GM12872 (cell line): Measurements from ENCODE around the gene DUSP11.
"Not testable (repeated sequence)": the region's sequence is repeated elsewhere in the genome, so short reads cannot be mapped to it uniquely, and the experiment has no call there.

Experiments
- CTCF ChIP-seq: IDR thresholded peaks from 3 replicates; pipeline ENCODE4 v1.5.1; 2011; ENCODE audit warnings: low read depth, mild to moderate bottlenecking, low read length, moderate library complexity; ENCODE audit not compliant: insufficient read depth

DUSP11 gene

GRCh38 chr2:73811878-73812277 lies 32.0 kb upstream of the DUSP11 start:
- TF ChIP-seq CTCF: no peak

- not testable (repeated sequence) for TF ChIP-seq CTCF
These were observed 4.0 kb upstream of the DUSP11 start, which contains the start of gene C2orf78 for GRCh38 chr2:73783883-73784282. TSS of gene C2orf78 (plus strand) at chr2:73784183. CDS start at chr2:73784310, 127 bp downstream.

GRCh38 chr2:73780237-73780582 lies 307 bp upstream of the DUSP11 start:
- no peak for TF ChIP-seq CTCF

- no peak for TF ChIP-seq CTCF
These were observed 2.9 kb downstream of the DUSP11 start for GRCh38 chr2:73776869-73777519.

GRCh38 chr2:73776381-73776780 lies 3.5 kb downstream of the DUSP11 start:
- TF ChIP-seq CTCF: no peak

GRCh38 chr2:73772819-73773218 lies 7.1 kb downstream of the DUSP11 start:
- TF ChIP-seq CTCF: no peak

- TF ChIP-seq CTCF: no peak
These were observed 9.2 kb downstream of the DUSP11 start for GRCh38 chr2:73770725-73771124.
